A673 (cell line): ENCODE results near the gene KLHL35. TPM values are rescaled to one million over a fixed set of nuclear protein-coding genes. Genes with fewer than 3 reads are reported as not detected.

ENCODE experiments used
- BruUV-seq: library from RNA; stranded (reverse); fragments of 400-500 nt; replicated peaks from 2 replicates; lab custom pipeline; 2021; lab: Mats Ljungman, UMichigan
- CTCF ChIA-PET: fragments of 300-600 bp; sonication (Branson Sonifier 250); formaldehyde crosslinking; loops from one replicate; lab custom pipeline; 2022; ENCODE audit warnings: antibody characterized with exemption; lab: Charles Lee
- POLR2A ChIA-PET: fragments of 300-600 bp; sonication (Branson Sonifier 250); formaldehyde crosslinking; loops from one replicate; lab custom pipeline; 2022; ENCODE audit warnings: antibody characterized with exemption; ENCODE audit not compliant: low non-redundant PET; lab: Charles Lee
- DNase-seq: peaks from one replicate; pipeline ENCODE4 v3.0.0-alpha.2; 2015; ENCODE audit warnings: low spot score
- H3K27ac ChIP-seq: fragments of 200-600 bp; sonication (generic); 2 replicates; pipeline ENCODE4 v1.5.1; 2016; ENCODE audit warnings: mixed run types, low read depth, mild to moderate bottlenecking, mixed read lengths, antibody characterized with exemption, low read length; ENCODE audit not compliant: poor library complexity, severe bottlenecking
- H3K27me3 ChIP-seq: fragments of 200-600 bp; sonication (generic); replicated peaks from 2 replicates; pipeline ENCODE4 v1.6.1; 2017; ENCODE audit warnings: mixed run types, low read depth, mild to moderate bottlenecking, mixed read lengths, antibody characterized with exemption, low read length; ENCODE audit not compliant: insufficient read depth, poor library complexity
- H3K36me3 ChIP-seq: fragments of 200-600 bp; sonication (generic); 2 replicates; pipeline ENCODE4 v1.6.1; 2016; ENCODE audit warnings: mixed run types, mild to moderate bottlenecking, mixed read lengths, antibody characterized with exemption, low read length; ENCODE audit not compliant: insufficient read depth, poor library complexity, severe bottlenecking
- H3K4me1 ChIP-seq: fragments of 200-600 bp; sonication (generic); 2 replicates; pipeline ENCODE4 v1.6.1; 2017; ENCODE audit warnings: mixed run types, mild to moderate bottlenecking, mixed read lengths, antibody characterized with exemption, low read length; ENCODE audit not compliant: insufficient read depth, poor library complexity, severe bottlenecking
- H3K4me3 ChIP-seq: fragments of 200-600 bp; sonication (generic); 2 replicates; pipeline ENCODE4 v1.5.1; 2016; ENCODE audit warnings: low read depth, mixed run types, mild to moderate bottlenecking, mixed read lengths, low read length; ENCODE audit not compliant: poor library complexity, severe bottlenecking
- H3K9me3 ChIP-seq: fragments of 200-600 bp; sonication (generic); 2 replicates; pipeline ENCODE4 v1.6.1; 2016; ENCODE audit warnings: mixed run types, low read depth, mild to moderate bottlenecking, mixed read lengths, antibody characterized with exemption, low read length; ENCODE audit not compliant: poor library complexity, severe bottlenecking
- EZH2 ChIP-seq: fragments of 200-600 bp; sonication (generic); IDR thresholded peaks from 2 replicates; pipeline ENCODE4 v1.6.1; 2017; ENCODE audit warnings: borderline replicate concordance, low read depth, mild to moderate bottlenecking, mixed read lengths, antibody characterized with exemption, low read length; ENCODE audit not compliant: poor library complexity, severe bottlenecking
- intact Hi-C: fragments of 100-400 bp; cut with micrococcal nuclease; formaldehyde crosslinking; loops from one replicate; pipeline ENCODE4 v1.10.0; 2022; ENCODE audit not compliant: unreplicated experiment
- total RNA-seq: library from RNA; stranded (reverse); gene quantifications from 2 replicates; pipeline ENCODE4 v1.2.3, GENCODE V29; 2021
- TF ChIP-seq, protein P1 (sequence below): fragments of 300-800, 200-600 bp; sonication (generic); conservative IDR thresholded peaks from 2 replicates; pipeline ENCODE4 v1.5.1; 2017; ENCODE audit warnings: low read depth, mild to moderate bottlenecking, antibody characterized with exemption, low read length, moderate library complexity, mixed read lengths

KLHL35 gene
- total RNA-seq, 1 experiment from 2014 or later: 0.88 TPM

DNA sequence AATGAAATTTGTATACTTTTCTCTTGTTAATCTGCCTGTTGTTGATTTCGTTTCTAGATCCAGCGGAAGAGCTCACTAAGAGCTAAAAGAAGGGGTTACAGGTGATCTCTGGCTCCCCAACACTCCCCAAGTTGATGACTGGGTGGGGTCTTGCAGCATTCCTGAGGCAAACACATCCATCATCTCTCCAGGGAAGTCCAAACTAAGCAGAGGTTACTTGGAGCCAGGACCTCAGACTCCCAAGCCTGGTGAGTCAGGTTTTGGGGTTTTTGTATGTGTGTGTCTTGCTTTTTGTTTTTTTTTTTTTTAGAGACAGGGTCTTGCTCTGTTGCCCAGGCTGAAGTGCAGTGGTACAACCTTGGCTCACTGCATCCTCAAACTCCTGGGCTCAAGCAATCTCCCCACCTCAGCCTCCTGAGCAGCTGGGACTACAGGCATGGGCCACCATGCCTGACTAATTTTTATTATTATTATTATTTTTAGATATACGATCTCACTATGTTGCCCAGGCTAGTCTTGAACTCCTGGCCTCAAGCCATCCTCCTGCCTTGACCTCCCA lies 45.2 kb downstream of the KLHL35 start:
- Histone ChIP-seq H3K27ac (no peak overlapping the region), H3K27me3 (no peaks in the 10 kb centered on the region), H3K4me3 (no peak overlapping the region), H3K4me1 (no peaks in the 10 kb centered on the region), H3K36me3 (no peaks in the 10 kb centered on the region), H3K9me3 (no peaks in the 10 kb centered on the region)
- BruUV-seq: no TSS peak
- ChIA-PET POLR2A (no interaction called here), CTCF (interaction anchor here (0.7 to 1.0 kb wide), 5 partner anchors 10 to 144 kb away, joined by 3 to 8 read pairs (median 3); partner anchors contain the start of gene ARRB1)
- TF ChIP-seq, protein P1, sequence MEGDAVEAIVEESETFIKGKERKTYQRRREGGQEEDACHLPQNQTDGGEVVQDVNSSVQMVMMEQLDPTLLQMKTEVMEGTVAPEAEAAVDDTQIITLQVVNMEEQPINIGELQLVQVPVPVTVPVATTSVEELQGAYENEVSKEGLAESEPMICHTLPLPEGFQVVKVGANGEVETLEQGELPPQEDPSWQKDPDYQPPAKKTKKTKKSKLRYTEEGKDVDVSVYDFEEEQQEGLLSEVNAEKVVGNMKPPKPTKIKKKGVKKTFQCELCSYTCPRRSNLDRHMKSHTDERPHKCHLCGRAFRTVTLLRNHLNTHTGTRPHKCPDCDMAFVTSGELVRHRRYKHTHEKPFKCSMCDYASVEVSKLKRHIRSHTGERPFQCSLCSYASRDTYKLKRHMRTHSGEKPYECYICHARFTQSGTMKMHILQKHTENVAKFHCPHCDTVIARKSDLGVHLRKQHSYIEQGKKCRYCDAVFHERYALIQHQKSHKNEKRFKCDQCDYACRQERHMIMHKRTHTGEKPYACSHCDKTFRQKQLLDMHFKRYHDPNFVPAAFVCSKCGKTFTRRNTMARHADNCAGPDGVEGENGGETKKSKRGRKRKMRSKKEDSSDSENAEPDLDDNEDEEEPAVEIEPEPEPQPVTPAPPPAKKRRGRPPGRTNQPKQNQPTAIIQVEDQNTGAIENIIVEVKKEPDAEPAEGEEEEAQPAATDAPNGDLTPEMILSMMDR: no peak
- no peak for TF ChIP-seq EZH2
- DNase-seq: no peak
- intact Hi-C loops: loop anchor here (1.0 kb wide), 1 partner anchor 144 kb away; no protein-coding TSS in a partner anchor

DNA sequence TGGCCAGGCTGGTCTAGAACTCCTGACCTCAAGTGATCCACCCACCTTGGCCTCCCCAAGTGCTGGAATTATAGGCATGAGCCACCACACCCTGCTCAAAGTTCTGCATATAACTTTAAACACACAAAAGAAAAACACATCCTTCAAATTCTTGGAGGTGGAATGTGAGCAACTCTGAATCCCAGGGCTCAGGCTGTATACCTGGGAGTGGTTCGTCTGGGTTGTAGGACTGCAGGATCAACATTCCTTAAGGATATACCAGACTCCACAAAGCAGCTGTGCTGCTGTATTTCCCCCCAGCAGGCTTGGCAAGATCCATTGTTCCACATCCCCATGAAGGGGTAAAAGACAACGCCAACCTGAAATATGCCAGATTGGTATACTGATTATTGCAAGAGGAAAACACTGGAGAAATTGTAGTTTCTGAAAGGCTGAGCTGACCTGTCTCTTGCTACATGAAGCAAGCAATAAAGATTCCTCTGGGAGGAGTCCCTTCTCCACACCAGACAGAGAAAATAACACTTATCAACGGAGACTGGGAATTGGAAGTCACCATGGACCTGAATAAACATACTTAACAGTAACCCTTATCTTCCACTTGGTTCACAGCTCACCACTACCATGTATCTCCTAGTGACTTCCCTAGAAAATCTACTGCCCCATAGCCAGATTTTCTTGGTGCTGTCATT lies 45.9 kb downstream of the KLHL35 start:
- Histone ChIP-seq H3K4me1 (no peaks in the 10 kb centered on the region), H3K36me3 (no peaks in the 10 kb centered on the region), H3K4me3 (no peak overlapping the region), H3K9me3 (no peaks in the 10 kb centered on the region), H3K27me3 (no peaks in the 10 kb centered on the region), H3K27ac (no peak overlapping the region)
- ChIA-PET CTCF (interaction anchor here (0.7 kb wide), 1 partner anchor 35 kb away, joined by 8 read pairs; the partner anchor contains the start of gene ARRB1), POLR2A (no interaction called here)
- no TSS peak for BruUV-seq
- TF ChIP-seq EZH2: no peak
- TF ChIP-seq, protein P1: no peak
- no peak for DNase-seq
- intact Hi-C loops: no loop called here

DNA sequence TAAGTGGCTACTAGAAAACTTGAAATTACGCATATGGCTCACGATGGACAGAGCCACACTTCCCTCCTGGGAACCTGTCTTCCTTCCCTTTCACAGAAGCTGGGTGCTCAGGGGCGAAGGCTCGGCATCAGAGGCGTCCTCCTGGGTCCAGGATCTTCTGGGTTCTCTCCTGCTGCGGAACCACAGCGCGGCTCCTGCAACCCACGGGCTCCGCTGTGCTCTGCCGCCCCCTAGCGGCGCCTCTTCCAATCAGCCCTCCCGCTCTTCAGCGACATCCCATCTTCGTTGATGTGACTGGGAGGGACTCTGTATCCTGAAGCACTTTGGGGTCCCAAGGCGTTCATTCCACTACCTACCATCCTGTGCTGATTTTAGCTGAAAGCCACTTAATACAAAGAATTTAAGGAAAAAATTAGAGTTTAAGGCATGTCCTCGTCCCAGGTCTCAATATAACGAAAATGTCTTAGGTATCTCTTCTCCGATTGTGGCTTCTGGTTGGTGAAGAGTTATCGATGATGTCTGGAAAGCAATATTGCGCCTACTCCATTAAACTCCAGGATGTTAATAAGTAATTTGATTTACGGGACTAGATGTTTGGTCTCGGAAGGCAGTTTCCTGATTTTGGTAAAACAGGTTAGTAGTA lies 48.4 kb downstream of the KLHL35 start:
- H3K4me3 ChIP-seq: no peak overlapping the region
- H3K36me3 ChIP-seq: no peaks in the 10 kb centered on the region
- no TSS peak for BruUV-seq
- CTCF ChIA-PET: interaction anchor here (1.0 kb wide), 1 partner anchor 105 kb away, joined by 5 read pairs; no protein-coding TSS in a partner anchor
- H3K4me1 ChIP-seq: no peaks in the 10 kb centered on the region
- DNase-seq: peak; percentile 84
- no peaks in the 10 kb centered on the region for H3K27me3 ChIP-seq
- POLR2A ChIA-PET: no interaction called here
- TF ChIP-seq EZH2: no peak
- TF ChIP-seq, protein P1: peak; percentile 100
- no peaks in the 10 kb centered on the region for H3K9me3 ChIP-seq
- H3K27ac ChIP-seq: no peak overlapping the region
- intact Hi-C loops: loop anchor here (1.0 kb wide), 2 partner anchors 56 to 104 kb away; no protein-coding TSS in a partner anchor
